Spinal cord (tissue), 10 donors: ENCODE results near the gene PDZRN4. TPM values are rescaled to one million over a fixed set of nuclear protein-coding genes. Genes with fewer than 3 reads are reported as not detected.

Source experiments
- DNase-seq, 6 donors: peaks; one replicate each; pipeline versions ENCODE4 v3.0.0 to v3.0.0-alpha.2; 2013 to 2015; ENCODE audit warnings: low spot score in 6 of 6, low read depth in 4 of 6
- H3K27ac ChIP-seq: one replicate; pipeline ENCODE4 v1.5.1; 2013; ENCODE audit warnings: low read depth, low read length, control low read depth
- H3K27me3 ChIP-seq: one replicate; pipeline ENCODE4 v1.6.1; 2013; ENCODE audit warnings: low read length; ENCODE audit not compliant: control insufficient read depth, insufficient read depth
- H3K36me3 ChIP-seq: one replicate; pipeline ENCODE4 v1.6.1; 2013; ENCODE audit warnings: low read length; ENCODE audit not compliant: control insufficient read depth, insufficient read depth
- H3K4me1 ChIP-seq: one replicate; pipeline ENCODE4 v1.6.1; 2013; ENCODE audit warnings: low read length; ENCODE audit not compliant: control insufficient read depth, insufficient read depth
- H3K4me3 ChIP-seq: one replicate; pipeline ENCODE4 v1.5.1; 2013; ENCODE audit warnings: low read depth, low read length, control low read depth
- H3K9me3 ChIP-seq: one replicate; pipeline ENCODE4 v1.6.1; 2013; ENCODE audit warnings: low read length; ENCODE audit not compliant: control insufficient read depth, insufficient read depth
- WGBS: methylation state at CpG from one replicate; pipeline ENCODE4 v1.1.5; 2013; ENCODE audit warnings: missing lambda C conversion rate; ENCODE audit not compliant: insufficient coverage; 5-methylcytosine and 5-hydroxymethylcytosine counted together
- polyA plus RNA-seq, 2 donors: library from polyadenylated mRNA; unstranded; fragments of 120-200 nt; gene quantifications; one replicate each; pipeline ENCODE4 v1.2.1, GENCODE V29; 2013; ENCODE audit not compliant: insufficient read length in 2 of 2
- total RNA-seq, 2 donors: library from RNA; depleted of rRNA in 1 of 2; stranded (reverse); fragments of 120-200 nt in 1 of 2; fragments of >200 nt in 1 of 2; gene quantifications; one replicate each; pipeline versions ENCODE4 v1.2.3 to v1.2.4, GENCODE V29; 2013 to 2014
- donor health status: healthy.

The PDZRN4 gene
- total and polyA plus RNA-seq, 4 donors: 5.4 to 10.9 (median 7.6) TPM

DNA sequence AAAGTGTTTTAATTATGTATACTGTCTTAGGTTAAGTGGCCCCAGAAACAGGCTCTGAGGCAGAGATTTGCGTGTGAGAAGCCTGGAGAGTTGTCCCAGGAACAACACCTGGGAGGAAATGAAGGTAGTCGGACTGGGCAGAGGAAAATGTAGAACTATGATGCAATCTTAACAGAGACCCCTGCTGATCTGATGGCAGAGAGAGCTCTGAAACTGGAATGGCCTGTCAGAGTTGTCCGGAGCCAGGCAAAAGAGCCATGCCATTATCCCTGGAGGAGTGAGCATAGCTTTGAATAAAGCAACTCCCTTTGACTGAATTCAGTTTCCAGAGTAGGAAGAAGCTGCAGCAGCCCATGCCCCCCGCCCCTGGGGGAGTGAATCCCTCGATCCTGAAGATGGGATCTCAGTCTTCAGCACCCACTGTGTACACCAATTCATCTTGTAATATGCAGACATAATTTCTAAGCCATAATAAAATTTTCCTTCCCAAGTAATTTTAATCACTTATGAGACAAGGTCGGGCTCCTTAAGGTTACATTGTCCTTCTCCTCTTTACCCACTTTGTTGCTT, 264.8 kb downstream of the PDZRN4 start:
- Histone ChIP-seq H3K36me3 (no peaks in the 10 kb centered on the region), H3K27me3 (no peaks in the 10 kb centered on the region)

GRCh38 chr12:41453409-41453808, 265.3 kb downstream of the PDZRN4 start:
- H3K27ac ChIP-seq: no peak overlapping the region
- no peaks in the 10 kb centered on the region for H3K27me3 ChIP-seq
- no peak overlapping the region for H3K4me3 ChIP-seq
- no peaks in the 10 kb centered on the region for H3K9me3 ChIP-seq
- H3K4me1 ChIP-seq: no peaks in the 10 kb centered on the region
- no peak for DNase-seq
- no peaks in the 10 kb centered on the region for H3K36me3 ChIP-seq
- WGBS: no CpG with 5 or more reads among the region's 4 CpGs

More for the DNA sequence above, 264.8 kb downstream of the PDZRN4 start:
- no peak for DNase-seq
- Histone ChIP-seq H3K9me3 (no peaks in the 10 kb centered on the region), H3K27ac (no peak overlapping the region), H3K4me3 (no peak overlapping the region), H3K4me1 (no peaks in the 10 kb centered on the region)
- WGBS: 52% methylated on average over 3 of the region's 6 CpGs

- Histone ChIP-seq H3K27ac (no peak overlapping the region), H3K27me3 (no peaks in the 10 kb centered on the region), H3K36me3 (no peaks in the 10 kb centered on the region), H3K4me3 (no peak overlapping the region), H3K9me3 (no peaks in the 10 kb centered on the region), H3K4me1 (no peaks in the 10 kb centered on the region)
- WGBS: no CpG with 5 or more reads among the region's 2 CpGs
- peak in 2 of 6 donors; percentile 41 to 83 for DNase-seq
These were observed 271.2 kb downstream of the PDZRN4 start for GRCh38 chr12:41459111-41459905.

- Histone ChIP-seq H3K27ac (no peak overlapping the region), H3K4me1 (no peaks in the 10 kb centered on the region), H3K36me3 (no peaks in the 10 kb centered on the region), H3K27me3 (no peaks in the 10 kb centered on the region), H3K9me3 (no peaks in the 10 kb centered on the region), H3K4me3 (no peak overlapping the region)
- DNase-seq: no peak
- WGBS: no CpG with 5 or more reads among the region's 1 CpG
These were observed 271.7 kb downstream of the PDZRN4 start for GRCh38 chr12:41459906-41460214.

DNA sequence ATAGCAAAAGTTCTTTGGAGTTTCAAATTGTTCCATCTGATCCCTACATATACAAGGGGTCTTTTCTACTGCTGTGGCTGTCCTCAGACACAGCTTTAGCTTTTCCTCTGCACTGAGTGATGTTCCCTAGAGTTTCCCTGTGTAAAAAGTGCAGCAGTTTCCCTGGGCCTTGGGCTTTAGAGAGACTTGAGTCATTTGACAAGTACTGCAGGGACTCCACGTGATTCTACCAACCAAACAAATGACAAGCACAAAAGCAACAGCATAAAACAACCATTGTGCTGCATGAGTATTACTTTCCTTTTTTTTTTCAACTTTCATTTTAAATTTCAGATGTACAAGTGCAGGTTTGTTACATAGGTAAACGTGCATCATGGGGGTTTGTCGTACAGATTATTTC, 272.8 kb downstream of the PDZRN4 start:
- Histone ChIP-seq H3K9me3 (no peaks in the 10 kb centered on the region), H3K4me3 (no peak overlapping the region), H3K36me3 (no peaks in the 10 kb centered on the region), H3K27me3 (no peaks in the 10 kb centered on the region), H3K27ac (no peak overlapping the region), H3K4me1 (no peaks in the 10 kb centered on the region)
- WGBS: 50% methylated on average over 1 of the region's 3 CpGs
- DNase-seq: no peak

DNA sequence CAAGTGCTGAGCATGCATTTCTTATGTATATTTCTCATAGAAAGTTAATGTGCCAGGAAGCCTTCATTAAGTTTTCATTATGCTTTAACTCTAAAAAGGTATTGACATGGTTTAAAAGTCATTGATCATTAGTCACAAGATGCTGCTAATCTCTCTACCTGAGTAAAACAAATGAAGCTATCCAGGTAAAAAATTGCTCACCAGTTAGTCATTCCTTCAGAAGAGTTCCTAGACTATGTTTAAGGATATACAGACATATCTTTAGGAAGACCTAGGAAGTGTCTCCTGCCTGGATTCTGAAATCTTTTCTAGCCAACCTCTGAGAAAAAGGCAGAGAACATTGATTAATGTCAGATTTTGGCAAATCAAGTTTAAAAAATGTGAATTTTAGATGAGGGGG, 274.2 kb downstream of the PDZRN4 start:
- Histone ChIP-seq H3K27ac (no peak overlapping the region), H3K4me1 (no peaks in the 10 kb centered on the region), H3K9me3 (no peaks in the 10 kb centered on the region), H3K4me3 (no peak overlapping the region), H3K27me3 (no peaks in the 10 kb centered on the region), H3K36me3 (no peaks in the 10 kb centered on the region)
- DNase-seq: no peak

- Histone ChIP-seq H3K4me3 (no peak overlapping the region), H3K4me1 (no peaks in the 10 kb centered on the region), H3K27me3 (no peaks in the 10 kb centered on the region), H3K36me3 (no peaks in the 10 kb centered on the region), H3K27ac (no peak overlapping the region), H3K9me3 (no peaks in the 10 kb centered on the region)
- no CpG with 5 or more reads among the region's 1 CpG for WGBS
- no peak for DNase-seq
These were observed 277.4 kb downstream of the PDZRN4 start for GRCh38 chr12:41465526-41465925.

DNA sequence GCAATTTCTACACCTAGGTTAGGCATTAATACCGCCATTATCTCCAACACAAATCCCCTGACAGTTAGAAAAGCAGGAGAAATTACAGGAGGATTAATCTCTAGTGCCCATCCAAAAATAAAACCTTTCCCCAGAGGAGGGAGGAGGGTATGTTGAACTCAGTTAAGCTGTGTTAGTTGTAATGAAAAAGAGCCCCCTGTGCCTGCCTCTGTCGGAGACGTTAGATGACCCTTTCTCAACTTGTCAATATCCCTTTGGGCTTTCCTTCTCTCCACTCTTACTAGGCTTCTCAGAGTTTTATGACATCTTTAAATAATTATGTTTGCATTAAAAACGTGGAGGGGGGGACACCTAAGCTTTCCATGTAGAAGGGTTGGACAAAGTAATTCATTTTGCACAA, 278.2 kb downstream of the PDZRN4 start:
- Histone ChIP-seq H3K27ac (no peak overlapping the region), H3K9me3 (no peaks in the 10 kb centered on the region), H3K27me3 (no peaks in the 10 kb centered on the region), H3K36me3 (no peaks in the 10 kb centered on the region), H3K4me1 (no peaks in the 10 kb centered on the region), H3K4me3 (no peak overlapping the region)
- WGBS: no CpG with 5 or more reads among the region's 4 CpGs
- no peak for DNase-seq

- H3K36me3 ChIP-seq: no peaks in the 10 kb centered on the region
- no CpG with 5 or more reads among the region's 5 CpGs for WGBS
- H3K9me3 ChIP-seq: no peaks in the 10 kb centered on the region
- no peak overlapping the region for H3K27ac ChIP-seq
- DNase-seq: peak in 2 of 6 donors; percentile 13 to 60
- no peaks in the 10 kb centered on the region for H3K27me3 ChIP-seq
- no peak overlapping the region for H3K4me3 ChIP-seq
- H3K4me1 ChIP-seq: no peaks in the 10 kb centered on the region
These were observed 278.7 kb downstream of the PDZRN4 start for GRCh38 chr12:41466802-41467201.

DNA sequence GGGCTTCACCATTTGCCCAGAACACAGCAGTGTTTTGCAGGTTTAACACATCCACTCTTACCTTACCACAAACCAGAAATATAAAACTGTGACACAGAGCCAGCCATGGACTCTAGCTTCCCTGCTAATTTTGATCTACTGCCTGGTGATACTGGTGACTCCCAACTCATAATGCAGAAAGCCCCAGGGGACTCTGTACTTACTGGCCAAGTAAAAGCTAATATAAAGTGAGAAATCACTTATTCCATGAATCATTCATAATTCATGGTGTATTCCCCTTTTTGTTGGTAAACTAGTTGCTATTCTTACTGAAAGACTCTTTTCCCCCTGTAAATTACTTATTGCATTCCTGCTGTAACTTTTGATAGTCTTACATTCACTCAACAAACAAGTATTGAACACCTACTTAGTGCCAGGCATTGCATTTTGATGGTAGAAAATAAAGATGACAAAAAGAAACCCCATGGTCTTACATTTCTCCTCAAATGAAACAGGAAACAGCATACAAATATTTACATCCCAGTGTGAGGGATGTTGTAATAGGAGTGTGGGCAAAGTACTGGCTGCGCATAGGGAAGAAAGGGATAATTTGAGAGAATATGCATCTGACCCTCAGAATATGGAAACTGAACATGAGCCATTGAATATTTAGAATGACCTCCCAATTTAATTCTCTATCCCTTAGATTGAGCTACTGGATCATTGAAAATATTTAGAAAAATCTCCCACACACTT, 279.6 kb downstream of the PDZRN4 start:
- no peak overlapping the region for H3K27ac ChIP-seq
- no peak for DNase-seq
- no peaks in the 10 kb centered on the region for H3K36me3 ChIP-seq
- H3K4me1 ChIP-seq: no peaks in the 10 kb centered on the region
- H3K4me3 ChIP-seq: no peak overlapping the region
- no peaks in the 10 kb centered on the region for H3K27me3 ChIP-seq
- WGBS: no CpG with 5 or more reads among the region's 1 CpG
- H3K9me3 ChIP-seq: no peaks in the 10 kb centered on the region
